Esophagus muscularis mucosa (tissue), 4 donors: ENCODE data around the gene OBI1.

ENCODE experiments used
- EP300 ChIP-seq: sonication (generic); formaldehyde crosslinking; IDR thresholded peaks from one replicate; pipeline ENCODE4 v1.6.1; 2017; ENCODE audit warnings: antibody characterized with exemption
- POLR2A ChIP-seq: fragments of 450-650 bp; IDR thresholded peaks from one replicate; pipeline ENCODE4 v1.6.1; 2017; ENCODE audit warnings: antibody characterized with exemption, moderate library complexity, mild to moderate bottlenecking, low read depth
- POLR2AphosphoS5 ChIP-seq, 2 donors: sonication (generic); formaldehyde crosslinking; IDR thresholded peaks; one replicate each; pipeline ENCODE4 v1.6.1; 2017; ENCODE audit warnings: antibody characterized with exemption in 2 of 2
- TF ChIP-seq, protein P1 (sequence below), 3 experiments: fragments of 200-600 bp in 2 of 3; fragments of 450-650 bp in 1 of 3; sonication (generic) in 2 of 3; IDR thresholded peaks; one replicate each; pipeline ENCODE4 v1.5.1; 2017 to 2019; ENCODE audit warnings: antibody characterized with exemption in 3 of 3, mild to moderate bottlenecking in 2 of 3, moderate library complexity in 1 of 3

DNA sequence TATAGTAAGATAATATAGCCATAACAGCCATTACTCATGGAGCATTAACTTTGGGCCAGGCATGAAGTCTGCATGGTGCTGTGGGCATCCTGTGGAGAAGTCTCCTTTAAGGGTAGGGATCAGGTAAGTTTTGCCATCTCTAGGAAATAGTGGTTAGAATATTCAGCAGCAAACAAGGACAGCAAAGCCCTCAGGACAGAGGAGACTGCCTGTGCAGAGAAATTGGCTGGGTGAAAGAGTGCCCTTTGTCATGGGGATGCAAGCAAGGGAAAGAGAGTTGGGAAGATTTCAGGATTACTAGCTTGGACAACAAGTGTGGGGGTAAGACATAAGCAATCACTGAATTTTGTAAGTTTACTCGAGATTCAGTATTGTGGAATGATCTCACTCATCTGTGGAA lies 15.7 kb upstream of the OBI1 start:
- TF ChIP-seq EP300 (no peak), POLR2A (no peak), POLR2AphosphoS5 (IDR thresholded peaks at IDR 0.05) (no peak)
- TF ChIP-seq, protein P1, sequence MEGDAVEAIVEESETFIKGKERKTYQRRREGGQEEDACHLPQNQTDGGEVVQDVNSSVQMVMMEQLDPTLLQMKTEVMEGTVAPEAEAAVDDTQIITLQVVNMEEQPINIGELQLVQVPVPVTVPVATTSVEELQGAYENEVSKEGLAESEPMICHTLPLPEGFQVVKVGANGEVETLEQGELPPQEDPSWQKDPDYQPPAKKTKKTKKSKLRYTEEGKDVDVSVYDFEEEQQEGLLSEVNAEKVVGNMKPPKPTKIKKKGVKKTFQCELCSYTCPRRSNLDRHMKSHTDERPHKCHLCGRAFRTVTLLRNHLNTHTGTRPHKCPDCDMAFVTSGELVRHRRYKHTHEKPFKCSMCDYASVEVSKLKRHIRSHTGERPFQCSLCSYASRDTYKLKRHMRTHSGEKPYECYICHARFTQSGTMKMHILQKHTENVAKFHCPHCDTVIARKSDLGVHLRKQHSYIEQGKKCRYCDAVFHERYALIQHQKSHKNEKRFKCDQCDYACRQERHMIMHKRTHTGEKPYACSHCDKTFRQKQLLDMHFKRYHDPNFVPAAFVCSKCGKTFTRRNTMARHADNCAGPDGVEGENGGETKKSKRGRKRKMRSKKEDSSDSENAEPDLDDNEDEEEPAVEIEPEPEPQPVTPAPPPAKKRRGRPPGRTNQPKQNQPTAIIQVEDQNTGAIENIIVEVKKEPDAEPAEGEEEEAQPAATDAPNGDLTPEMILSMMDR (IDR thresholded peaks at IDR 0.05) = no peak
